ENCODE measurements around the gene TMBIM4.
"Not testable (repeated sequence)": the region's sequence is repeated elsewhere in the genome, so short reads cannot be mapped to it uniquely, and the experiment has no call there.

The TMBIM4 gene

GRCh38 chr12:66182956-66183355, 13.2 kb upstream of the TMBIM4 start:
- DNase-seq: no peak

GRCh38 chr12:66176105-66176900, 6.5 kb upstream of the TMBIM4 start:
- DNase-seq: no peak

DNA sequence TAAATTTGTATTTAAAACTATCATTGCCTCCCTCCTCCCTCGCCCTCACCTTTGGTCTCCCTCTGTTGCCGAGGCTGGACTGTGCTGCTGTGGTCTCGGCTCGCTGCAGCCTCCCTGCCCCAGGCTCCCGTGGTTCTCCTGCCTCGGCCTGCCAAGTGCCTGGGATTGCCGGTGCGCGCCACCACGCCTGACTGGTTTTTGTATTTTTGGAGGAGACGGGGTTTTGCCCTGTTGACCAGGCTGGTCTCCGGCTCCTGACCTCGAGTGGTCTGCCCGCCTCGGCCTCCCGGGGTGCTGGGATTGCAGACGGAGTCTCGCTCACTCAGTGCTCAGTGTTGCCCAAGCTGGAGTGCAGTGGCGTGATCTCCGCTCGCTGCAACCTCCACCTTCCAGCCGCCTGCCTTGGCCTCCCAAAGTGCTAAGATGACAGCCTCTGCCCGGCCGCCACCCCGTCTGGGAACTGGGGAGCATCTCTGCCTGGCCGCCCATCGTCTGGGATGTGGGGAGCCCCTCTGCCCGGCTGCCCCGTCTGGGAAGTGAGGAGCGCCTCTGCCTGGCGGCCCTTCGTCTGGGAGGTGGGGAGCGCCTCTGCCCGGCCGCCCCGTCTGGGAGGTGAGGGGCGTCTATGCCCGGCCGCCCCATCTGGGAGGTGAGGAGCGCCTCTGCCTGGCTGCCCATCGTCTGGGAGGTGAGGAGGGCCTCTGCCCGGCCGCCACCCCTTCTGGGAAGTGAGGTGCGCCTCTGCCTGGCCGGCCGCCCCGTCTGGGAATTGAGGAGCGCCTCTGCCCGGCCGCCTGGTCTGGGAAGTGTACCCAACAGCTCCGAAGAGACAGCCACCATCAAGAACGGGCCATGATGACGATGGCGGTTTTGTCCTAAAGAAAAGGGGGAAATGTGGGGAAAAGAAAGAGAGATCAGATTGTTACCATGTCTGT, 4.9 kb upstream of the TMBIM4 start:
- not testable (repeated sequence) for DNase-seq

DNA sequence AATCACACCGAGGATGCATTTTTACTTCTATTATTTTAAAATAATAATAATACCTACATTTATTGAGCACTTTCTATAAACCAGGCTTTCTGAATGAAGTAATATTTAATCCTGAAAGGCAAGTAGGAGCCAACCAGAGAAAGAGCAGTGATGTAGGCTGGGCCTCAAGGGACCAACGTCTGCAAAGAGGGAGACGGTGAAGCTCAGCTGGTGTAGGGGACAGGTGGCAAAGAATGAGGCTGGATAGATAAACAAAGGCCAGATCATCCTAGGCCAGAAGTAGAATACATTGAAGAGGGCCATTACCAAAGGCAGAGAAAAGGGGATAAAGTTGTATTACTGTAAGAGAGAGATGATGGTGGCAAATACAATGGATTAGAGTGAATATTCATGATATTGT, 810 bp upstream of the TMBIM4 start:
- DNase-seq: no peak

- no peak for DNase-seq
These were observed 1.4 kb downstream of the TMBIM4 start for GRCh38 chr12:66168410-66168809.

GRCh38 chr12:66166561-66166960, 3.2 kb downstream of the TMBIM4 start:
- no peak for DNase-seq

DNA sequence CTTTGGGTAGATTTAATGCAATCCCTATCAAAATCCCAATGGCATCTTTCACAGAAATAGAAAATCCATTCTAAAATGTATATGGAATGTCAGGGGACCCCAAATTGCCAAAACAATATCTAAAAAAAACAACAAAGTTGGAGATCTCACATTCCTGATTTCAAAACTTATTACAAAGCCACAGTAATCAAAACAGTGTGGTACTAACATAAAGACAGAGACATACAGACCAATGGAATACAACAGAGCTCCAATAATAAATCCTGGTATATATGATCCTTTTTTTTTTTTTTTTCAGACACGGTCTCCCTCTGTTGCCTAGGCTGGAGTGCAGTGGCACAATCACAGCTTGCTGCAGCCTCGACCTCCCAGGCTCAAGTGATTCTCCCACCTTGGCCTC, 4.7 kb downstream of the TMBIM4 start:
- no peak for DNase-seq

- DNase-seq: no peak
These were observed 5.4 kb downstream of the TMBIM4 start for GRCh38 chr12:66164349-66164821.

- DNase-seq: no peak
These were observed 6.5 kb downstream of the TMBIM4 start for GRCh38 chr12:66163289-66163688.

GRCh38 chr12:66162701-66163100, 7.1 kb downstream of the TMBIM4 start:
- DNase-seq: no peak

- DNase-seq: no peak
These were observed 9.1 kb downstream of the TMBIM4 start for GRCh38 chr12:66160704-66161103.

- DNase-seq: no peak
These were observed 10.7 kb downstream of the TMBIM4 start for GRCh38 chr12:66159123-66159522.

DNA sequence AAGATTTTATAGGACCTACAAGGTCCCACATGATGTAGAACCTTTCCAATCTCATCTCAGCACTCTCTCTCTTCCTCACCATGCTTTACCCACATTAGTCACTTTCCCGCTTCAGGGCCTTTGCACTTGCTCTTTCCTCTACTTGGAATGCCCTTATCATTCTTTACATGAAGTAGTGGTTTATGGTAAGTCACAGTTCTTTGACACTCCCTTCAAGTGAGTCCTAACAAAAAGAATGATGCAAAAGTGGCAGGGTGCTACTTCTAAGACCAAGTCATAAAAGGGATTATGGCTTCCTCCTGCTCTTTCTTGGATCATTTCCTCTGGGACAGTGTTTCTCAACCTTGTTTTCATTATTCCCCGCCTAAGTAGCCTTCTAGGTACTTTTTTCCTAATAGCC, 13.1 kb downstream of the TMBIM4 start:
- no peak for DNase-seq

DNA sequence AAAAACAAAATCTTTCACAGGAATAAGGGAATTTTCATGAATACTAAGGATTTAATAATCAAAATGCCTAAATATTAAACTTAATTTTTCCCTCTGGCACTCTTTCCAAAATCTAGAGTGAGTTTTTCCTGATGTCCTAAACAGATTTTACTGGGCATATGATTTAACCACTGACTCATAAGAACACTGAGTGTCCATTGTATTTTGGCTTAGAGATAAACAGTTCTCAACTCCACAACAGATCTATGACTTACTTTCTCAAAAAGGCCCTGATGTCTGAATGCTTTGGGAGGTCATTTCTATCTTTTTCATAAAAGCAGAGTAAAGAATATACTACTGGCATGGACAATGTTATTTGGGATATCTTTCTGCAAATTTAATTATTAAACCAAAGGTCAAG, 15.0 kb downstream of the TMBIM4 start:
- DNase-seq: no peak

- DNase-seq: no peak
These were observed 17.1 kb downstream of the TMBIM4 start for GRCh38 chr12:66152732-66153131.

- no peak for DNase-seq
These were observed 19.9 kb downstream of the TMBIM4 start for GRCh38 chr12:66149702-66150398.

GRCh38 chr12:66144791-66145754, 24.7 kb downstream of the TMBIM4 start:
- DNase-seq: peak in 1 of 2 donors; percentile 26

GRCh38 chr12:66143868-66144267, 25.9 kb downstream of the TMBIM4 start:
- DNase-seq: no peak

DNA sequence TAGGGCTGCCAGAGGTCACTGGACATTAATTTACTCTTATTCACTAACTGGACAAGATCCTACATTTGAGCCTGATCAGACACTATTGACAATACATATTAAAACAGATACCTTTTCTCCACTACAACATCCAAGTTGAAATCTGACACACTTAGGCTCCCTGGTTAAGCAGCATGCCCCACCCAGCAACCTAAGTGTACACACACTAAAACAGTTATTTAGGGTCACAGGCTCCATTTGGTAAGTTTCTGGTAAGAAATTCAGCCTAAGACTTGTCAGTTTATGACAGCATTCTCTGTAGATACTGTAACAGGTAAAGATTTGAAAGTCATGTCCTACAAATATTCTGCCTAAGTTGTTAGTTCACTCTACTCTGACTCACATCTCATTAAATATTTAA, 27.0 kb downstream of the TMBIM4 start:
- no peak for DNase-seq

- DNase-seq: no peak
These were observed 28.5 kb downstream of the TMBIM4 start for GRCh38 chr12:66141299-66141698.

GRCh38 chr12:66140731-66141130, 29.1 kb downstream of the TMBIM4 start:
- DNase-seq: no peak

DNA sequence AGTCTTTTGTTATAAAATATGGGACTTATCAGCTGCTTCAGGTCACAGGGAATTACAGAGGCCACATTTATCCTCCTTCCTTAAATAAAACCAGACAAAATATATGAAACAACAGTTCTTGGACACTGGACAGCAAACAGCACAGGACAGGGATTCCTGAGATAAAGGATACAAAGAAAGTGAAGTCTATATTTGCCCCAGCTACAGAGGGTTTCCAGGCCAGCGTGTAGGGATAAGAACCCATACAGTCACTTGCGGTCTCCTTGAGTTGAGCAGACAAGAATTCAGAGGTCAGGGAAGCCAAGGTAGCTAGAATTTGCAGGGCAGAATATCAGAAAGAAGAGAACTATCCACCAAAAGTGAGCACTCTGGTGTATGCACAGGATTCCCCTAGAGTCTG, 30.5 kb downstream of the TMBIM4 start:
- no peak for DNase-seq
